ENCODE measurements around the gene ADGRV1.

GRCh38 chr5:90581956-90582355, 23.4 kb downstream of the ADGRV1 start:
- TF ChIP-seq CTCF (conservative IDR thresholded peaks at IDR 0.05; ENCODE audit: low read length) (no peak), EZH2phosphoT487 (IDR thresholded peaks at IDR 0.05; ENCODE audit: borderline replicate concordance, low read depth, low read length) (no peak)
